Neural cell (in vitro differentiated cells): ENCODE data around the gene KLHDC3.

Experiments used
- EP300 ChIP-seq: fragments of 450-650 bp; conservative IDR thresholded peaks from 2 replicates; pipeline ENCODE4 v1.6.1; 2014; ENCODE audit warnings: antibody characterized with exemption, mild to moderate bottlenecking, moderate library complexity; ENCODE audit not compliant: poor library complexity, severe bottlenecking
- EZH2 ChIP-seq: fragments of 200-600, 300-800 bp; shearing (Covaris generic), sonication (generic); IDR thresholded peaks from 2 replicates; pipeline ENCODE4 v1.6.1; 2014; ENCODE audit warnings: antibody characterized with exemption, low read length, borderline replicate concordance, mild to moderate bottlenecking; ENCODE audit not compliant: insufficient read depth, poor library complexity, severe bottlenecking
- MXI1 ChIP-seq: fragments of 450-650 bp; conservative IDR thresholded peaks from 2 replicates; pipeline ENCODE4 v1.6.1; 2014; ENCODE audit warnings: antibody characterized with exemption, mild to moderate bottlenecking; ENCODE audit not compliant: poor library complexity, severe bottlenecking
- POLR2AphosphoS5 ChIP-seq: IDR thresholded peaks from 2 replicates; pipeline ENCODE4 v1.6.1; 2012
- RAD21 ChIP-seq: fragments of 450-650 bp; conservative IDR thresholded peaks from 2 replicates; pipeline ENCODE4 v1.6.1; 2014; ENCODE audit warnings: antibody characterized with exemption, mild to moderate bottlenecking, moderate library complexity
- SMC3 ChIP-seq: fragments of 450-650 bp; conservative IDR thresholded peaks from 2 replicates; pipeline ENCODE4 v1.6.1; 2014; ENCODE audit warnings: antibody characterized with exemption, mild to moderate bottlenecking, moderate library complexity; ENCODE audit not compliant: poor library complexity
- TAF1 ChIP-seq: IDR thresholded peaks from 2 replicates; pipeline ENCODE4 v1.6.1; 2012; ENCODE audit warnings: low read depth
- TF ChIP-seq, protein P1 (sequence below): fragments of 450-650 bp; IDR thresholded peaks from 2 replicates; pipeline ENCODE4 v1.5.1; 2014; ENCODE audit warnings: antibody characterized with exemption, mild to moderate bottlenecking, moderate library complexity; ENCODE audit not compliant: poor library complexity, severe bottlenecking
- TF ChIP-seq, protein P2 (sequence below): IDR thresholded peaks from 2 replicates; pipeline ENCODE4 v1.6.1; 2012; ENCODE audit warnings: borderline replicate concordance

DNA sequence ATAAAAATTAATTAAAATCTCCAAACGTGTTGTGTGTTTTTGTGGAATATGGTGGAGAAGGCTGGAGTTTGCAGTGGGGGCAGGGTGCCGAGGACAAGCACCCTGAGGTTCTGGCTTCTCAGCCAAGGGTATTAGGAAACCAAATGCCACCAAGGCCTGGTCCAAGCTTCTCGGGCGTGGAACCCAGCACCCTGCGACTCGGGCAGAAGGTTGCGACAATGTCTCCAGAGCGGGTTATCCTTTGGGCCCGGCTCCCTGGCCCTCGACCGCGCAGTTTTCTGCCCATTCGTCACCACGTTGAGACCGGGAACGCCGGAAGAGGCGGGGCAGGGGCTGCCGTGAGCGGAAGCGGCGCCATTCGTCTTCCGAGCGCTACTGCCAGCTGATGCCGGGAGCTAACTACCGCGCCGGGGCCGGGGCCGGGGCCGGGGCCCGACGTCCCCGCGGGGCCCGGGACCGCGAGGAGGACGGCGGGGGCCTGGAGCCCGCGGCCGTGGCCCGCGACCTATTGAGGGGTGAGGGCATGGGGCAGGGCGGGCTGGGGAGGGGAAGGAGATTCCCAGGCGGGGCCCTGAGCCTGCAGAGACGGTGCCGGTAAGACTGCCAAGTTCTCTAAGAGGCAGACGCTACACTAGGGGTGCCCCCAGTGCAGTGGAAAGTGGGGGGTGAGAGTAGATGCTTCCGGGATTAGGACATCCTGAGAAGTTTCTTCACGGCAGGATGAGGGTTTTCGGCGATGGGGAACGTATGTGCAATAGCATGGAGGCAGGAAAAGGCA, 7.4 kb downstream of the KLHDC3 start, which contains the start of gene RRP36:
- TF ChIP-seq, protein P1, sequence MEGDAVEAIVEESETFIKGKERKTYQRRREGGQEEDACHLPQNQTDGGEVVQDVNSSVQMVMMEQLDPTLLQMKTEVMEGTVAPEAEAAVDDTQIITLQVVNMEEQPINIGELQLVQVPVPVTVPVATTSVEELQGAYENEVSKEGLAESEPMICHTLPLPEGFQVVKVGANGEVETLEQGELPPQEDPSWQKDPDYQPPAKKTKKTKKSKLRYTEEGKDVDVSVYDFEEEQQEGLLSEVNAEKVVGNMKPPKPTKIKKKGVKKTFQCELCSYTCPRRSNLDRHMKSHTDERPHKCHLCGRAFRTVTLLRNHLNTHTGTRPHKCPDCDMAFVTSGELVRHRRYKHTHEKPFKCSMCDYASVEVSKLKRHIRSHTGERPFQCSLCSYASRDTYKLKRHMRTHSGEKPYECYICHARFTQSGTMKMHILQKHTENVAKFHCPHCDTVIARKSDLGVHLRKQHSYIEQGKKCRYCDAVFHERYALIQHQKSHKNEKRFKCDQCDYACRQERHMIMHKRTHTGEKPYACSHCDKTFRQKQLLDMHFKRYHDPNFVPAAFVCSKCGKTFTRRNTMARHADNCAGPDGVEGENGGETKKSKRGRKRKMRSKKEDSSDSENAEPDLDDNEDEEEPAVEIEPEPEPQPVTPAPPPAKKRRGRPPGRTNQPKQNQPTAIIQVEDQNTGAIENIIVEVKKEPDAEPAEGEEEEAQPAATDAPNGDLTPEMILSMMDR, result no peak
- no peak for TF ChIP-seq EZH2
- TF ChIP-seq RAD21, result no peak
- peak; percentile 77 for TF ChIP-seq POLR2AphosphoS5
- TF ChIP-seq, protein P2, sequence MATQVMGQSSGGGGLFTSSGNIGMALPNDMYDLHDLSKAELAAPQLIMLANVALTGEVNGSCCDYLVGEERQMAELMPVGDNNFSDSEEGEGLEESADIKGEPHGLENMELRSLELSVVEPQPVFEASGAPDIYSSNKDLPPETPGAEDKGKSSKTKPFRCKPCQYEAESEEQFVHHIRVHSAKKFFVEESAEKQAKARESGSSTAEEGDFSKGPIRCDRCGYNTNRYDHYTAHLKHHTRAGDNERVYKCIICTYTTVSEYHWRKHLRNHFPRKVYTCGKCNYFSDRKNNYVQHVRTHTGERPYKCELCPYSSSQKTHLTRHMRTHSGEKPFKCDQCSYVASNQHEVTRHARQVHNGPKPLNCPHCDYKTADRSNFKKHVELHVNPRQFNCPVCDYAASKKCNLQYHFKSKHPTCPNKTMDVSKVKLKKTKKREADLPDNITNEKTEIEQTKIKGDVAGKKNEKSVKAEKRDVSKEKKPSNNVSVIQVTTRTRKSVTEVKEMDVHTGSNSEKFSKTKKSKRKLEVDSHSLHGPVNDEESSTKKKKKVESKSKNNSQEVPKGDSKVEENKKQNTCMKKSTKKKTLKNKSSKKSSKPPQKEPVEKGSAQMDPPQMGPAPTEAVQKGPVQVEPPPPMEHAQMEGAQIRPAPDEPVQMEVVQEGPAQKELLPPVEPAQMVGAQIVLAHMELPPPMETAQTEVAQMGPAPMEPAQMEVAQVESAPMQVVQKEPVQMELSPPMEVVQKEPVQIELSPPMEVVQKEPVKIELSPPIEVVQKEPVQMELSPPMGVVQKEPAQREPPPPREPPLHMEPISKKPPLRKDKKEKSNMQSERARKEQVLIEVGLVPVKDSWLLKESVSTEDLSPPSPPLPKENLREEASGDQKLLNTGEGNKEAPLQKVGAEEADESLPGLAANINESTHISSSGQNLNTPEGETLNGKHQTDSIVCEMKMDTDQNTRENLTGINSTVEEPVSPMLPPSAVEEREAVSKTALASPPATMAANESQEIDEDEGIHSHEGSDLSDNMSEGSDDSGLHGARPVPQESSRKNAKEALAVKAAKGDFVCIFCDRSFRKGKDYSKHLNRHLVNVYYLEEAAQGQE, result no peak
- peak; percentile 35 for TF ChIP-seq TAF1
- TF ChIP-seq EP300, result no peak
- peak; percentile 77 for TF ChIP-seq MXI1
- no peak for TF ChIP-seq SMC3
